Keratinocyte (primary cell): ENCODE data around the gene DENND1C.

Source experiments
- CTCF ChIP-seq, 3 experiments: IDR thresholded peaks in 1 of 3; conservative IDR thresholded peaks in 1 of 3; optimal IDR thresholded peaks in 1 of 3; 2 replicates in 2 of 3; 3 replicates in 1 of 3; pipeline versions ENCODE3 to v1.5.1; 2011; ENCODE audit warnings: low read length in 3 of 3, mild to moderate bottlenecking in 3 of 3, moderate library complexity in 2 of 3, control low read depth in 1 of 3, inconsistent platforms in 1 of 3; ENCODE audit not compliant: insufficient read depth in 2 of 3; ENCODE audit errors: extremely low read depth in 1 of 3
- EZH2 ChIP-seq: IDR thresholded peaks from one replicate; pipeline ENCODE4 v1.6.1; 2012; ENCODE audit warnings: inconsistent platforms, mild to moderate bottlenecking, low read length, moderate library complexity

- no peak for TF ChIP-seq CTCF (optimal IDR thresholded peaks at IDR 0.05 in 1 of 3, IDR thresholded peaks at IDR 0.05 in 1 of 3, conservative IDR thresholded peaks at IDR 0.05 in 1 of 3; ENCODE audit: extremely low read depth in 1 of 3, insufficient read depth in 2 of 3, low read length in 3 of 3)
- no peak for TF ChIP-seq EZH2
Observed at GRCh38 chr19:6424195-6424938, 57.2 kb downstream of the DENND1C start, which contains the start of gene KHSRP.
